ENCODE data around the gene LSM12.
"Not testable (repeated sequence)": the region's sequence is repeated elsewhere in the genome, so short reads cannot be mapped to it uniquely, and the experiment has no call there.

The LSM12 gene

DNA sequence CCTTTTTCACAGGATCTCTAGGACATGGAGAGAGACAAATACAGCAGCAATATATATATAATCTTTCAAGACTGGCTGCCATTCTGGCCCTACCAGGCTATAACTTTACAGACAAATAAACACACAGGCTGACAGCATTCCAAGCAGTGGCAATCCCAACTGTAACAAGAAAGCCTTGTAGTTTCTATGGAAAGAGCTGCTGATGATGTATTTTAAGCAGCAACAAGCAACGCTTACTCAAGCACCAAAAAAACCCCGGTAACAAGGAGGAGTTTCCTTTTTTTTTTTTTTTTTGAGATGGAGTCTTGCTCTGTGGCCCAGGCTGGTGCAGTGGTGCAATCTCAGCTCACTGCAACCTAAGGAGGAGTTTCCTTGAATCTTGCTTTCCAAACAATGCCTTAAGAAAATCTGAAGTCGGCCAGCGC lies 23.2 kb downstream of the LSM12 start:
- DNase-seq (ENCODE audit: low read depth), result no peak

DNA sequence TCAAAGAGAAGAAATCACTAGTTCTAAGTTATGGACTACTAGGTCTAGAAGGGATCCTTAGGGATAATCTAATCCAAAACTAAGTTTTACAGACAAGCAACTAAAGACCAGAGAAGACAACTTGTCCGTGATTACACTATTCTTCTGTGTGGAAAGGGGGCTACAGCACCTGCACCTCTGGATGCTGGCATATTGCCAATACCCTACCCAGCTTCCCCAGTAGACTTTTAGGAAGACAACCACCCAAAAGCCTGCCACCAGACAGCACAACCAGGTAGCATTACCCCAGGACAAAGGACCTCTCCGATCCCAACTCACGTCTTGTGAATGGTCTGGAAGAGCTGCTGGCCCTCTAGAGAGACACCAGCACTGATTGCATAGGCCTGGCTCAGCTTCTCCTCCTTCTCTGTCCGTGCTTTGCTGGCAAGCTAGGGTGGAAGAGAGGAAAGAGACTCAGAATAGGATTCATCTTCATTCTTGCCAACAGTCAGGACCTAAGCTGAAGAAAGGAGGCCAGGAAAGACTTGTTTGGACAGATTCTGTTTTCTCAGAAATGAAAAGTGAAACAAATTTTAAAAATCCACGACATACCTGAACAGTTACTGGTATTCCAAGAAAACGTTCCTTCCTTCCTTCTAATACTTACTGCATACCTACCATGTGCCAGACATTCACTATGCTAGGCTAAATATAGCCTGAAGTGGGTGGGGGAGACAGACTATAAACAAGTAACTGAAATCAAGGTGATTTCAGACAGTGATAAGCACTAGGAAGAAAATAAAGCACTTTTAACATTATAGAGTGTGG lies 26.4 kb downstream of the LSM12 start:
- no peak for DNase-seq (ENCODE audit: low read depth)

DNA sequence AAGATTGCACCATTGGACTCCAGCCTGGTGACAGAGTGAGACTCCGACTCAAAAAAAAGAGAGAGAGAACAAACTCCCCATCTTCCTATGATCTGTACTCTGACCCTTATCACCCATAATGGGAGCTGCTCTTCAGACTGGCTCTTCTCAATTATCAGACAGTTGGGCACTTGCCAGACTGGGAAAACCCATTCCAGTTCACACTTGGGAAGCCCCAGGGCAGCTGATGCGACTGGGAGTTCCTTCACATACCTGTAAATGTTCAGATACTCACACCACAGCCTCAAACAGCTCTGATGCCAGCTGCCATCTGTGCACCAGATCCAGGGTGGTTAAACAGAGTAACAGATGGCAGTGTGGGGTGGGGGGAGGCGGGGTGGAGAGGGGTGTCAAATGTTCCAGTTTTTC lies 27.9 kb downstream of the LSM12 start:
- no peak for DNase-seq (ENCODE audit: low read depth)

GRCh38 chr17:44037471-44037870 lies 29.0 kb downstream of the LSM12 start:
- DNase-seq (ENCODE audit: low read depth), result no peak

GRCh38 chr17:44034688-44035087 lies 31.8 kb downstream of the LSM12 start:
- not testable (repeated sequence) for DNase-seq (ENCODE audit: low read depth)

DNA sequence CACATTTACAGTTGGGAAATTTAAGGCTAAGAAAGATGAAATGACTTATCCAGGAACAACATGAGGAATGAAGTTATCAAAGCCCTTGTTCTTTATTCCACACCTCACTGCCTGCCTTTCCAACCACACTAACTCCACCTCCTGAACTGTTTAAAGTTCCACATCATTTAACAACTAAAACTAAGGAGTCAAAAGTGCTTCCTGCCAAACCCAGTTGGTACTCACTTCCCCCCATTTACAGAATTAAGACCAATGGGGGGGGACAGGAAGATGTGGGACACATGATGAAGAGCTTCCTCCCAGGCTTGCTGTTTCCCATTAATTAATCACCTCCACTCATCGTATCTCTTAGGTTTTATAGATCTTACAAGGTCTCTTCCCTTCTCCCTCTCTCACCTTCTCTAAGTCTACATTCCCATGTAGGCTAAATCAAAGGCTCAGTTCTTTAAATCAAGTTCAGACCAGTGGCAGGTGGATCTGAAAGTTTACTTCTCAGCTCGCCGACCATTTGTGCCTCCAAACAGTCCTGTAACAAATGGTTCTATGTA lies 32.5 kb downstream of the LSM12 start:
- DNase-seq (ENCODE audit: low read depth), result no peak

DNA sequence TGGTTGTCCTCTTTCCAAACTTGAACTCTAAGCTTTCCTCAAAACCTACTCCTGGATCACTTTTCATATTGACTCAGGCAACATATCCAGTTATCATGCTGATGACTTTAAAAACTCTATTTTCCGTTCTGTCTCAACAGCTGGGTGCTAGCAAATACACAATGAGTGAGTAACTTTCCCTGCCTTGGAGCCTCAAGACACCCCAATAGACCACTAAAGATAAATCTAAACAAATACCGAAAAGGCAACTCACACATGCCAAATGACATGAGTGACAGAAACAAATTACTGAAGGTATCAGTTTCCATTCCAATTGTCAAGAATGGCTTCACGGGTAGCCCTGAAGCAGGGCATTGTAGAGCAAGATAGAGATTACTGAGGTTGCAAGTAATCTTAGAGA lies 36.0 kb downstream of the LSM12 start:
- no peak for DNase-seq (ENCODE audit: low read depth)

DNA sequence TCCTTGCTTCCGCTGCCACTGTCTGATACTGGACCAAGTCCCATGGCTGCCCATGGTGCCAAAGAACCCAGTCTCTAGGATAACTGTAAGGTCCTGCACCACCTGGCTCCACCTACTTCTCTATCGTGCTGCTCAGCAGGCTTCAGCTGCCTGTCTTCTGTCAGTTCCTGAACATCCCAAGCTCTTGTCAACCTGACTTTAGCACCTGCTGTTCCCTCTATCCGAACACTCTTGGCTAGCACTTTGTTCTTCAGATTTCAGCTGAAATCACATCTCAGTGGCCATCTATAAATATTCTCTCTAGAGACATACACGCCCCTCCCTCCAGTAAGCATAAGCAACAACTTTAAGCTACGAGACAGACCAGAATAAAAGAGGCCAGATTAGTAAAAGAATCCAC lies 36.7 kb downstream of the LSM12 start:
- no peak for DNase-seq (ENCODE audit: low read depth)

DNA sequence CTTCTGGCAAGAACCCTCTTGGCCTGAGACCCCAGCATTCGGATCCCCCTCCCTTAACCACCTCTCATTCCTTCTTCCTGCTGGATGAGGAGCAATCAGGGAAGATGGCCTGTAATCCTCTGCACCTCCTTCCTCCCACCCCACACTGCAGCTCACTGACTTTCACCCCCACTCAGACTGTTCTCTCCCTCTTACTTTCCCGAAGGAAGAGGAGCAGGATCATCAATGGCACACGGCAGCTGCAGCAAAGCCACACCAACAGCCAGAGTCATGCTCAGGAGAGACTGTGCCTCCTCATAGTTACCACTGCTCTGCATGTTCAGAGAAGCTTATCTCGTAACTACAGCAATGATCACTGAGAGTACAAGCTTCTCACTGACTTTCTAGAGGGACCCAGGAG lies 41.6 kb downstream of the LSM12 start:
- DNase-seq (ENCODE audit: low read depth), result no peak

DNA sequence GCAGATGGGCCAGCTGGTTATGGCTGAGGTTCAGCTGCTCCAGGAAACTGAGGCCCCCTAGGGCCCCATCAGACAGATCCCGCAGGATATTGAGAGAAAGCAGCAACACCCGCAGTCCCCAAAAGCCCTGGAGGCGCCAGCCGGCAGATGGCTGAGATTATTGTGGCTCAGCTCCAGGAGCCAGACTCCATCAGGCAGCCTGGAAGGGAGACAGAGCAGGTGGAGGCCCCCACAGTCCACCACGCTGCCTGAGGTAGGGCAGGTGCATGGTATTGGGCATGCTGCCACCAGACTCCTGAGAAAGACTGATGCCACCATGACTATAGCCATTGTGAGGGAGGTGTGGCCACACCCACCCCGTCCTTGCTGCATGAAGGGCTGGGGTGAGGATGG lies 42.2 kb downstream of the LSM12 start:
- no peak for DNase-seq (ENCODE audit: low read depth)

- DNase-seq (ENCODE audit: low read depth), result no peak
These were observed 42.8 kb downstream of the LSM12 start for GRCh38 chr17:44023545-44024270.

- no peak for DNase-seq (ENCODE audit: low read depth)
These were observed 44.2 kb downstream of the LSM12 start for GRCh38 chr17:44022246-44022645.

- DNase-seq (ENCODE audit: low read depth), result not testable (repeated sequence)
These were observed 45.2 kb downstream of the LSM12 start for GRCh38 chr17:44021227-44021626.

- DNase-seq (ENCODE audit: low read depth), result peak; percentile 80
These were observed 51.9 kb downstream of the LSM12 start, which contains the start of gene TMEM101 for GRCh38 chr17:44014437-44015172. TSS of gene TMEM101 (minus strand) at chr17:44014963. CDS start at chr17:44014952, 11 bp downstream.

GRCh38 chr17:44014133-44014436 lies 52.4 kb downstream of the LSM12 start:
- DNase-seq (ENCODE audit: low read depth), result no peak

- DNase-seq (ENCODE audit: low read depth), result no peak
These were observed 53.6 kb downstream of the LSM12 start for GRCh38 chr17:44012874-44013273.

DNA sequence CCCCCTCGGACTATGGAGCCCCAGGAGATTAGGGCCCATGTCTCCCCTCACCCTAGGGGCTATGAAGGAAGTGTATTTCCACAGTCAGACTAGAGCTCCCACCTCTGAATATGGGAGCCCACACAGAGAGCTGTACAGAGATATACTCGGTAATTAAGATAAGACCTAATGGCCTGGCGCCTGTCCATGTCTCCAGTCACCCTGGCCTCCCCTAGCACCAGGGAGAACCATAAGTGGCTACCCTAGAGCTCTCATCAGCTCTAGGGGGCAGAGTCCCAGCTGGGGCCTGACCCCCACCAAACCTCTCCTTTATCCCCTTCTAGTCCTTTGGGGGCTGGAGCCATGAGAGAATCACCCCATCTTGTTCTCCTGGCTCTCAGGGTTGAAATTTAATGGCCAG lies 54.1 kb downstream of the LSM12 start:
- no peak for DNase-seq (ENCODE audit: low read depth)

DNA sequence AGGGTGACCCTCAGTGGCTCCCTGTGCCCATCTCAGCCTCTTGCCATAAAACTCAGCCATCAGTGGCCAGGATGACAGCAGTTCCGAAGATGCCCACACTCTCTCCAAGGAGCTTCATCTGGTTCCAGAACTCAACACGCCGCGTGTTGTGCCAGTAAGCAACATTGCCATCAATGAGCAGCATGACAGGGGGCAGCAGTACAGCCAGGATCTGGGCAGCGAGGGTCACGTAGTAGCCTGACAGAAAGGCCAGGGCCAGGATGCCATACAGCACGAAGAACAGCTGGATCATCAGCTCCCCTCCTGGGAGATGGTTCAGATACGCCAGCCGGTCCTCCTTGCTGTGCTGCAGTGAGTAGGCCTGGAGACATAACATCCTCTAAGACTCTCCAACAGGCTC lies 54.6 kb downstream of the LSM12 start:
- no peak for DNase-seq (ENCODE audit: low read depth)

- no peak for DNase-seq (ENCODE audit: low read depth)
These were observed 55.4 kb downstream of the LSM12 start for GRCh38 chr17:44010966-44011647.

DNA sequence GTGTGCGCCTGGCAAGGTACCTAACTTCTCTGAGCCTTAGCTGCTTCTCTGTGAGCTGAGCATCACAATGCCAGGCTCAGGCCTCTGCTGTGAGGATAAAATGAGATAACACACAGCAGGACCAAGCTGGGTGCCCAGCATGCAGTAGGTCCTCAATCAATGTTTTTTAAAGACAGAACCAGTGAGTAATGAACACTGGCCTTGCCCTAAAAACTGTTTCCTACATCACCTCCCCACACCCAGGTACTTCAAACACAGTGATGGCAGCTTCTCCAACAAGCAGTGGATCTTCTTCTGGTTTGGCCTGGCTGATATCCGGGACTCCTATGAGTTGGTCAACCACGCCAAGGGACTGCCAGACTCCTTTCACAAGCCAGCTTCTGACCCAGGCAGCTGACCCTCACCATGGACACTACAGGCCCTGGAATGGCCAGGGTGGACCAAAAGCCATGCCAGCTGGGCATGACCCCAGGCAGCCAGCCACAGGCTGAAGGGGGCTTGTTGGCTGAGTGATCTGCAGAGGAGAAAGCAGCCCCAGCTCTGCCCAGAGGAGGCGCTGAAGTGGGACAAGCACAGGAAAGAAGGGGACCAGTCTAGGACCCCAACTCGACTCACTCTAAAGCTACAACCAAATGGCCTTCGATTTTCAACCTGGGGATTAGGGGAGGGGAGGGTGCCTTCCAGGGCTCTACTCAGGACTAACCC lies 58.1 kb downstream of the LSM12 start:
- DNase-seq (ENCODE audit: low read depth), result no peak

All from activated T-cell treated with anti-CD3 and anti-CD28 coated beads for 1 hour (primary cell).